Right lobe of liver (tissue), 6 donors: ENCODE data around the gene CKM. TPM values are rescaled to one million over a fixed set of nuclear protein-coding genes. Genes with fewer than 3 reads are reported as not detected.

ENCODE experiments used
- ATAC-seq, 4 donors: fragments of 200-7000 bp; cut with Tn5 transposase; one replicate each; pipeline ENCODE4 v1.9.1; 2020; ENCODE audit warnings: mild to moderate bottlenecking in 4 of 4, moderate library complexity in 4 of 4
- DNase-seq, 3 donors: peaks; one replicate each; pipeline ENCODE4 v3.0.0-alpha.2; 2020
- H3K27ac ChIP-seq, 3 donors: fragments of 200-600 bp; one replicate each; pipeline ENCODE4 v1.8.0; 2022
- H3K27me3 ChIP-seq, 2 donors: fragments of 200-600 bp; one replicate each; pipeline ENCODE4 v1.8.0; 2022
- H3K36me3 ChIP-seq, 4 donors: fragments of 200-600 bp; sonication (generic) in 1 of 4; one replicate each; pipeline versions ENCODE4 v1.5.1 to v1.8.0; 2017 to 2022; ENCODE audit warnings: control low read depth in 1 of 4
- H3K4me1 ChIP-seq, 4 donors: fragments of 200-600 bp; sonication (generic) in 1 of 4; one replicate each; pipeline versions ENCODE4 v1.5.1 to v1.8.0; 2017 to 2022; ENCODE audit warnings: control low read depth in 1 of 4
- H3K4me3 ChIP-seq, 3 donors: fragments of 200-600 bp; one replicate each; pipeline ENCODE4 v1.8.0; 2022
- H3K9me3 ChIP-seq, 4 donors: fragments of 200-600 bp; sonication (generic) in 1 of 4; one replicate each; pipeline versions ENCODE4 v1.5.1 to v1.8.0; 2017 to 2022; ENCODE audit warnings: control low read depth in 1 of 4
- POLR2A ChIP-seq: fragments of 450-650 bp; IDR thresholded peaks from one replicate; pipeline ENCODE4 v1.6.1; 2017; ENCODE audit warnings: antibody characterized with exemption, mild to moderate bottlenecking
- WGBS: methylation state at CpG from one replicate; pipeline ENCODE4 v1.1.6; 2018; ENCODE audit warnings: low coverage, low lambda C conversion rate; ENCODE audit not compliant: insufficient coverage; ENCODE audit errors: missing lambda C conversion rate; 5-methylcytosine and 5-hydroxymethylcytosine counted together
- intact Hi-C, 2 donors: fragments of 100-400 bp; cut with DNase I; formaldehyde crosslinking; loops; one replicate each; pipeline versions ENCODE4 v1.11.2 to v1.14.1; 2022
- total RNA-seq, 6 experiments: library from RNA; depleted of rRNA in 2 of 6; stranded (reverse); fragments of >200 nt in 2 of 6; fragmentation: NEBNext Ultra II Directional in 3 of 6; extraction: Animal tissue kit (Norgen Biotek cat#: 25700) in 3 of 6; gene quantifications; one replicate each; pipeline versions ENCODE4 v1.1.0 to v1.2.4, GENCODE V29; 2016 to 2023
- TF ChIP-seq, protein P1 (sequence below), 4 donors: fragments of 200-600 bp in 3 of 4; fragments of 450-650 bp in 1 of 4; IDR thresholded peaks; one replicate each; pipeline versions ENCODE4 v1.5.1 to v1.8.0; 2016 to 2022; ENCODE audit warnings: antibody characterized with exemption in 4 of 4, mild to moderate bottlenecking in 2 of 4
- donor health status: DM: no; HTN: yes; CAD: no.
- donor health status: DM: no; HTN: no; CAD: no.
- donor health status: DM: no; HTN: no; CAD: no.
- donor health status: DM: no; HTN: yes; CAD: no.
- donor health status: DM: no; HTN: yes; CAD: no.

Gene CKM
- total RNA-seq, 6 experiments from 2014 or later = 0.42 to 25.6 (median 1.1) TPM; not detected in 1

DNA sequence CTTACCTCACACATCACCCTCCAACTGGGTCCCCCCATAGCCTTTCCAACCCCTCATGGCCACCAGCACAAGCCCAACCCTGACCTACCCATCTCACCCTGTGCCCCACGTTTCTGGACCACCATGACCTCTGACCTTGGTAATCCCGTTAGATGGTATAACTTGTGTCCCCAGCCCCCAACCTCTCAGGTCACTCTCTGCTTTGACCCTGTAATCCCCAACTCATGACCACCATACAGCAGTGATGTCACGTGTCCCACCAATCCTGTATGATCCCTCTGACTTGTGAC lies 26.4 kb upstream of the CKM start:
- H3K4me1 ChIP-seq = no peaks in the 10 kb centered on the region
- H3K27me3 ChIP-seq = no peaks in the 10 kb centered on the region
- H3K36me3 ChIP-seq = peaks cover 0 to 6% (median 0%) of the 10 kb centered on the region in 4 donors
- ATAC-seq = no peak
- H3K9me3 ChIP-seq = no peaks in the 10 kb centered on the region
- intact Hi-C loops = loop anchor here in 1 of 2 donors (10.0 kb wide), 1 partner anchor 194 kb away; no protein-coding TSS in a partner anchor
- no peak for DNase-seq
- 34% methylated on average over 3 of the region's 3 CpGs for WGBS
- no peak overlapping the region for H3K4me3 ChIP-seq
- no peak overlapping the region for H3K27ac ChIP-seq
- TF ChIP-seq POLR2A = no peak
- TF ChIP-seq, protein P1, sequence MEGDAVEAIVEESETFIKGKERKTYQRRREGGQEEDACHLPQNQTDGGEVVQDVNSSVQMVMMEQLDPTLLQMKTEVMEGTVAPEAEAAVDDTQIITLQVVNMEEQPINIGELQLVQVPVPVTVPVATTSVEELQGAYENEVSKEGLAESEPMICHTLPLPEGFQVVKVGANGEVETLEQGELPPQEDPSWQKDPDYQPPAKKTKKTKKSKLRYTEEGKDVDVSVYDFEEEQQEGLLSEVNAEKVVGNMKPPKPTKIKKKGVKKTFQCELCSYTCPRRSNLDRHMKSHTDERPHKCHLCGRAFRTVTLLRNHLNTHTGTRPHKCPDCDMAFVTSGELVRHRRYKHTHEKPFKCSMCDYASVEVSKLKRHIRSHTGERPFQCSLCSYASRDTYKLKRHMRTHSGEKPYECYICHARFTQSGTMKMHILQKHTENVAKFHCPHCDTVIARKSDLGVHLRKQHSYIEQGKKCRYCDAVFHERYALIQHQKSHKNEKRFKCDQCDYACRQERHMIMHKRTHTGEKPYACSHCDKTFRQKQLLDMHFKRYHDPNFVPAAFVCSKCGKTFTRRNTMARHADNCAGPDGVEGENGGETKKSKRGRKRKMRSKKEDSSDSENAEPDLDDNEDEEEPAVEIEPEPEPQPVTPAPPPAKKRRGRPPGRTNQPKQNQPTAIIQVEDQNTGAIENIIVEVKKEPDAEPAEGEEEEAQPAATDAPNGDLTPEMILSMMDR (IDR thresholded peaks at IDR 0.05) = no peak

DNA sequence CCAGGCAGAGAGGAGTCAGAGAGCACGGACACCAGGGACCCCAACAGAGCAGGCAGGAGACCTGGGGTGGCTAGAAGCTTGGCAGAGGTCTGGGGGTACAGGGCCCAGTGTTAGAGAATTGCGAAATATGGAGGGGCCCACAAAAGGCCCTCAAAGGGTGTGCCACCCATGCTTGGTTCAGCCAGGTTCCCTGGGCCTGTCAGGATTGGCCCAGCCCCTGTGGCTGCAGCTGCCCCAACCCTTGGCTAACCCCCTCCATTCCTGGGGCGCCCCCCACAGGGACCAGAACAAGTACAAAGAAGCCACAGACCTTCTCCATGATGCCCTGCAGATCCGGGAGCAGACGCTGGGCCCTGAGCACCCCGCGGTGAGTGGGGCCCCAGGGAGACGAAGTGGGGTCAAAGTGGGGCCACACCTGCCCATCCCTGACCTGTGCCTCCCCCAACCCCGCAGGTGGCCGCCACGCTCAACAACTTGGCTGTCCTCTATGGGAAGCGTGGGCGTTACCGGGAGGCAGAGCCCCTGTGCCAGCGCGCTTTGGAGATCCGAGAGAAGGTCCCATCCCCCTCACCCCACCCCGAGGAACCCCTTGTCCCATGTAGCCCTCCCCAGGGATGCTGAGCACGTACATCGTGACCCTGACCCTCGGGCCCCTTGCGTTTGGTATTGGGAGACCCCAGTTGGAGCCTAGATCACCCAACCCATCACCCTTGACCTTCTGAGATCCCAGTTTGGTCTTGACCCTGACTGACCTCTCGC lies 25.9 kb upstream of the CKM start:
- intact Hi-C loops = loop anchor here in 1 of 2 donors (10.0 kb wide), 1 partner anchor 194 kb away; no protein-coding TSS in a partner anchor
- H3K27me3 ChIP-seq = no peaks in the 10 kb centered on the region
- H3K9me3 ChIP-seq = no peaks in the 10 kb centered on the region
- peaks cover 0 to 6% (median 0%) of the 10 kb centered on the region in 4 donors for H3K36me3 ChIP-seq
- no peak overlapping the region for H3K4me3 ChIP-seq
- ATAC-seq = no peak
- 69% methylated on average over 3 of the region's 23 CpGs for WGBS
- no peak overlapping the region for H3K27ac ChIP-seq
- DNase-seq = no peak
- no peaks in the 10 kb centered on the region for H3K4me1 ChIP-seq
- TF ChIP-seq, protein P1 (IDR thresholded peaks at IDR 0.05) = no peak
- TF ChIP-seq POLR2A = no peak

DNA sequence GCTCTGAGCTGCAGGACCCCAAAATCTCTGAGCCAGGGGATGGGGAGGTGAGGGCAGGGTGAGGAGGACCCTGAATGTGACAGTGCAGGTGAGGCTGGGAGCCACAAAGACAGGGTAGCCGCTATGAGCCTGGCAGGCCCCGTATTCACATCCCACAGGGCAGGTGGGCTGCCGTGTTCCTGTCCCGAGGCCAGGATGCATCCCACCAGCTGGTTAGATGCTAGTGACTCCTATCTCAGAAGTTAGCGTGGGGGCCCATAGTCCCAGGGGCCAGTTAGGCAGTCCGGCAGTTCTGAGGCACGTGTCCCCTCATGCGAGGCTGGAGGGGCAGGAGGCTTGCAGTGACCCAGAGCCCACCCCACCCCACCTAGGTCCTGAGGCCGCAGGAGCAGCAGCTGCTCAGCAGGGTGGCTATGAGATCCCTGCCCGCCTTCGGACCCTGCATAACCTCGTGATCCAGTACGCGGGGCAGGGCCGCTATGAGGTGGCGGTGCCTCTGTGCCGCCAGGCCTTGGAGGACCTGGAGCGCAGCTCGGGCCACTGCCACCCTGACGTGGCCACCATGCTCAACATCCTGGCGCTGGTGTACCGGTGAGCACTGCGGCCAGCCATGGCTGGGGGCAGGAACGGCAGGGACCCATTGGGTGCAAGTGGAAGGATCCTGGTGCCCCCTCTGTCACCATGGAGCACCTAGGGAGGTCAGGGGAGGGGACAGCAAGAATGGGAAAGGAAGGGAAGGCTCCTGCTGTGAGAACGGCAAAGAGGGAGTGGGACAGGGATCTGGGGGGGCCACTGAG lies 25.1 kb upstream of the CKM start:
- Histone ChIP-seq H3K4me3 (no peak overlapping the region), H3K27me3 (no peaks in the 10 kb centered on the region), H3K9me3 (no peaks in the 10 kb centered on the region), H3K4me1 (no peaks in the 10 kb centered on the region), H3K27ac (no peak overlapping the region), H3K36me3 (peaks cover 0 to 6% (median 0%) of the 10 kb centered on the region in 4 donors)
- ATAC-seq (no peak), DNase-seq (no peak)
- intact Hi-C loops = loop anchor here in 1 of 2 donors (10.0 kb wide), 1 partner anchor 193 kb away; no protein-coding TSS in a partner anchor
- TF ChIP-seq, protein P1 (IDR thresholded peaks at IDR 0.05) = no peak
- no peak for TF ChIP-seq POLR2A
- WGBS = 46% methylated on average over 2 of the region's 25 CpGs

DNA sequence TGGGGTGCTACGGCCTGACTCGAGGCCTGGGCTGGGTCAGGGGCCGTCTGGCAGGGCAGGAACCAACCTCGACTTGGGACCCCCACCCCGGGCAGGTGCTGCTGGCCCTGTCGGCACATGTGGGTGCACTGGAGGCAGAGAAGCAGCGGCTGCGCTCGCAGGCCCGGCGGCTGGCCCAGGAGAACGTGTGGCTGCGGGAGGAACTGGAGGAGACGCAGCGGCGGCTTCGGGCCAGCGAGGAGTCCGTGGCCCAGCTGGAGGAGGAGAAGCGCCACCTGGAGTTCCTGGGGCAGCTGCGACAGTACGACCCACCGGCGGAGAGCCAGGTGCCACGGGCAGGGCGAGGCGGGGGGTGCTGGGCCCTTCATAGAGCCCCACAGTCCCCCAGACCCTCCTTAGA lies 23.8 kb upstream of the CKM start:
- no peaks in the 10 kb centered on the region for H3K9me3 ChIP-seq
- WGBS = 3% methylated on average over 7 of the region's 27 CpGs
- intact Hi-C loops = loop anchor here in 1 of 2 donors (10.0 kb wide), 1 partner anchor 192 kb away; no protein-coding TSS in a partner anchor
- H3K36me3 ChIP-seq = no peaks in the 10 kb centered on the region
- no peak overlapping the region for H3K27ac ChIP-seq
- no peak for DNase-seq
- no peak overlapping the region for H3K4me3 ChIP-seq
- no peak for ATAC-seq
- H3K4me1 ChIP-seq = no peaks in the 10 kb centered on the region
- no peaks in the 10 kb centered on the region for H3K27me3 ChIP-seq
- TF ChIP-seq POLR2A = no peak
- TF ChIP-seq, protein P1 (IDR thresholded peaks at IDR 0.05) = no peak
